Heart left ventricle (tissue), 16 donors: ENCODE data around the gene BRWD1. TPM values are rescaled to one million over a fixed set of nuclear protein-coding genes. Genes with fewer than 3 reads are reported as not detected.

ENCODE experiments used
- ATAC-seq, 4 donors: fragments of 200-7000 bp; cut with Tn5 transposase; one replicate each; pipeline ENCODE4 v1.9.1; 2020 to 2022; ENCODE audit warnings: moderate library complexity in 4 of 4, mild to moderate bottlenecking in 3 of 4, moderate number of reproducible peaks in 1 of 4
- DNase-seq, 5 donors: peaks; one replicate each; pipeline ENCODE4 v3.0.0-alpha.2; 2020
- H3K27ac ChIP-seq, 12 donors: fragments of 200-600 bp; sonication (generic) in 4 of 12; one replicate each; pipeline versions ENCODE4 v1.5.0 to v1.8.0; 2016 to 2022; ENCODE audit warnings: mild to moderate bottlenecking in 2 of 12
- H3K27me3 ChIP-seq, 9 donors: fragments of 200-600 bp; sonication (generic) in 2 of 9; one replicate each; pipeline versions ENCODE4 v1.5.1 to v1.8.0; 2016 to 2022; ENCODE audit warnings: mild to moderate bottlenecking in 3 of 9
- H3K36me3 ChIP-seq, 9 donors: fragments of 200-600 bp; sonication (generic) in 2 of 9; one replicate each; pipeline versions ENCODE4 v1.5.0 to v1.8.0; 2018 to 2022; ENCODE audit warnings: mild to moderate bottlenecking in 2 of 9
- H3K4me1 ChIP-seq, 12 donors: fragments of 200-600 bp; sonication (generic) in 4 of 12; one replicate each; pipeline versions ENCODE4 v1.5.0 to v1.8.0; 2016 to 2022; ENCODE audit warnings: mild to moderate bottlenecking in 3 of 12
- H3K4me3 ChIP-seq, 12 donors: fragments of 200-600 bp; sonication (generic) in 4 of 12; one replicate each; pipeline versions ENCODE4 v1.5.0 to v1.8.0; 2017 to 2022; ENCODE audit warnings: mild to moderate bottlenecking in 9 of 12, moderate library complexity in 4 of 12
- H3K9me3 ChIP-seq, 12 donors: fragments of 200-600 bp; sonication (generic) in 4 of 12; one replicate each; pipeline versions ENCODE4 v1.5.0 to v1.8.0; 2016 to 2022; ENCODE audit warnings: mild to moderate bottlenecking in 1 of 12
- CTCF ChIP-seq, 12 donors: fragments of 200-600 bp; sonication (generic) in 4 of 12; IDR thresholded peaks; one replicate each; pipeline versions ENCODE4 v1.5.0 to v1.8.0; 2018 to 2022; ENCODE audit warnings: antibody characterized with exemption in 12 of 12, mild to moderate bottlenecking in 5 of 12
- POLR2A ChIP-seq, 2 donors: fragments of 450-650 bp; IDR thresholded peaks; one replicate each; pipeline ENCODE4 v1.6.1; 2017; ENCODE audit warnings: antibody characterized with exemption in 2 of 2, mild to moderate bottlenecking in 2 of 2, moderate library complexity in 2 of 2
- WGBS, 4 donors: extraction: QIAGEN DNeasy Blood & Tissue Kit in 2 of 4; methylation state at CpG; one replicate each; pipeline versions ENCODE4 v1.1.5 to v1.1.7; 2013 to 2018; 5-methylcytosine and 5-hydroxymethylcytosine counted together
- intact Hi-C, 10 donors: fragments of 100-400 bp; cut with DNase I; formaldehyde crosslinking; loops; one replicate each; pipeline versions ENCODE4 v1.11.1 to v1.14.2; 2022
- polyA plus RNA-seq, 2 donors: library from polyadenylated mRNA; stranded (reverse); fragments of 200-250 nt; gene quantifications; one replicate each; pipeline ENCODE4 v1.2.3, GENCODE V29; 2013
- total RNA-seq, 9 donors: library from RNA; depleted of rRNA in 2 of 9; stranded (reverse); fragments of >200 nt in 2 of 9; fragmentation: NEBNext Ultra II Directional in 3 of 9; extraction: Animal tissue kit (Norgen Biotek cat#: 25700) in 3 of 9; gene quantifications; one replicate each; pipeline versions ENCODE4 v1.1.0 to v1.2.4, GENCODE V29; 2016 to 2023
- donor health status: ischemic (EF 13 %, LVEDD 7.1; RV severe dilation, severe dysfunction).
- donor health status: healthy with polysubstance abuse.
- donor health status: DM: no; HTN: yes; CAD: no.
- donor health status: DM: no; HTN: no; CAD: no.
- donor health status: ischemic (EF 25% LVEDD 6.9; RV normal size, moderate dysfunction).
- donor health status: ischemic (EF 25% LVEDD 5.7; RV mildly dilated, moderate dysfunction).
- donor health status: healthy.
- donor health status: DM: yes; HTN: yes; CAD: no.
- donor health status: ischemic (EF 35%, LVEDD 5.7; RV mildly dilated, moderate dysfunction).
- donor health status: nonischemic (EF 11% LVEDD 7.7; RV severe dilation, severe dysfunction).
- donor health status: DM: yes; HTN: yes; CAD: no.
- donor health status: PGD.
- donor health status: ischemic (EF 29% LVEDD 5.4; RV normal size, mild dysfunction).
- donor health status: nonischemic (EF 23%, LVEDD 6.1; RV moderate dilation, normal function).

BRWD1 gene
- total and polyA plus RNA-seq, 11 donors: 9.7 to 44.5 (median 32.0) TPM

GRCh38 chr21:39327727-39328126, 14.3 kb upstream of the BRWD1 start:
- ATAC-seq: no peak
- DNase-seq: no peak
- 95 to 96% (median 96%) methylated on average over 7 of the region's 7 CpGs for WGBS, 4 donors
- H3K9me3 ChIP-seq: no peaks in the 10 kb centered on the region
- intact Hi-C loops: no loop called here
- H3K27ac ChIP-seq: no peak overlapping the region
- H3K4me1 ChIP-seq: peaks cover 0 to 6% (median 0%) of the 10 kb centered on the region in 12 donors
- no peak overlapping the region for H3K4me3 ChIP-seq
- H3K36me3 ChIP-seq: no peaks in the 10 kb centered on the region
- H3K27me3 ChIP-seq: no peaks in the 10 kb centered on the region
- TF ChIP-seq POLR2A (IDR thresholded peaks at IDR 0.05): no peak
- no peak for TF ChIP-seq CTCF (IDR thresholded peaks at IDR 0.05)

- Histone ChIP-seq H3K36me3 (no peaks in the 10 kb centered on the region), H3K27me3 (no peaks in the 10 kb centered on the region), H3K4me3 (no peak overlapping the region), H3K4me1 (peaks cover 0 to 2% (median 0%) of the 10 kb centered on the region in 12 donors), H3K27ac (no peak overlapping the region), H3K9me3 (no peaks in the 10 kb centered on the region)
- ATAC-seq (no peak), DNase-seq (no peak)
- WGBS, 4 donors: 79 to 89% (median 85%) methylated on average over 6 to 7 of the region's 7 CpGs
- intact Hi-C loops: no loop called here
- TF ChIP-seq POLR2A (IDR thresholded peaks at IDR 0.05) (no peak), CTCF (IDR thresholded peaks at IDR 0.05) (no peak)
Observed at GRCh38 chr21:39326607-39327307, 13.3 kb upstream of the BRWD1 start.

- intact Hi-C loops: no loop called here
- Histone ChIP-seq H3K27me3 (no peaks in the 10 kb centered on the region), H3K27ac (no peak overlapping the region), H3K36me3 (no peaks in the 10 kb centered on the region), H3K4me1 (no peaks in the 10 kb centered on the region), H3K9me3 (no peaks in the 10 kb centered on the region), H3K4me3 (no peak overlapping the region)
- TF ChIP-seq CTCF (IDR thresholded peaks at IDR 0.05) (no peak), POLR2A (IDR thresholded peaks at IDR 0.05) (no peak)
- ATAC-seq: no peak
- no peak for DNase-seq
- 93 to 98% (median 95%) methylated on average over 4 of the region's 4 CpGs for WGBS, 4 donors
Observed at GRCh38 chr21:39325458-39325857, 12.0 kb upstream of the BRWD1 start.

- ATAC-seq (no peak), DNase-seq (no peak)
- no peak for TF ChIP-seq CTCF (IDR thresholded peaks at IDR 0.05)
- no peak for TF ChIP-seq POLR2A (IDR thresholded peaks at IDR 0.05)
- H3K9me3 ChIP-seq: no peaks in the 10 kb centered on the region
- 79 to 85% (median 81%) methylated on average over 6 of the region's 6 CpGs for WGBS, 4 donors
- H3K4me3 ChIP-seq: no peak overlapping the region
- no peak overlapping the region for H3K27ac ChIP-seq
- intact Hi-C loops: no loop called here
- peaks cover 0 to 24% (median 10%) of the 10 kb centered on the region in 12 donors for H3K4me1 ChIP-seq
- no peaks in the 10 kb centered on the region for H3K36me3 ChIP-seq
- no peaks in the 10 kb centered on the region for H3K27me3 ChIP-seq
Observed at GRCh38 chr21:39321424-39321823, 8.0 kb upstream of the BRWD1 start.
